HFF-Myc (cell line): Measurements from ENCODE around the gene TNIK.

ENCODE experiments used
- DNase-seq: peaks from one replicate; pipeline ENCODE4 v3.0.0-alpha.2; 2011; ENCODE audit warnings: low read depth; ENCODE audit errors: extremely low read depth
- H3K4me3 ChIP-seq: replicated peaks from 2 replicates; pipeline ENCODE4 v1.5.1; 2011; ENCODE audit warnings: low read depth, mild to moderate bottlenecking, control low read depth, low read length
- CTCF ChIP-seq: IDR thresholded peaks from 2 replicates; pipeline ENCODE4 v1.5.1; 2012; ENCODE audit warnings: mild to moderate bottlenecking, low read depth, low read length, control low read depth; ENCODE audit errors: missing control alignments

The TNIK gene

GRCh38 chr3:171489348-171489747 lies 29.1 kb upstream of the TNIK start:
- no peak overlapping the region for H3K4me3 ChIP-seq
- no peak for DNase-seq
- no peak for TF ChIP-seq CTCF

- H3K4me3 ChIP-seq: no peak overlapping the region
- TF ChIP-seq CTCF: no peak
- no peak for DNase-seq
Observed at GRCh38 chr3:171488479-171488878, 28.3 kb upstream of the TNIK start.

GRCh38 chr3:171487382-171487781 lies 27.2 kb upstream of the TNIK start:
- no peak for DNase-seq
- no peak for TF ChIP-seq CTCF
- no peak overlapping the region for H3K4me3 ChIP-seq

GRCh38 chr3:171485338-171485737 lies 25.1 kb upstream of the TNIK start:
- no peak overlapping the region for H3K4me3 ChIP-seq
- no peak for TF ChIP-seq CTCF
- no peak for DNase-seq

GRCh38 chr3:171481011-171481410 lies 20.8 kb upstream of the TNIK start:
- no peak for DNase-seq
- no peak for TF ChIP-seq CTCF
- no peak overlapping the region for H3K4me3 ChIP-seq

GRCh38 chr3:171480526-171480925 lies 20.3 kb upstream of the TNIK start:
- DNase-seq: no peak
- TF ChIP-seq CTCF: no peak
- H3K4me3 ChIP-seq: no peak overlapping the region

- no peak overlapping the region for H3K4me3 ChIP-seq
- no peak for TF ChIP-seq CTCF
- no peak for DNase-seq
Observed at GRCh38 chr3:171476532-171477102, 16.4 kb upstream of the TNIK start.
